ENCODE data around the gene SNAPC1. TPM values are rescaled to one million over a fixed set of nuclear protein-coding genes. Genes with fewer than 3 reads are reported as not detected.

The SNAPC1 gene
- total RNA-seq, 1 donor from 2014 or later: 13.7 TPM

Other genes starting within 250 kb of the SNAPC1 start
- gene HIF1A, start 66.9 kb upstream of the SNAPC1 start, total RNA-seq: 47.1 TPM
- gene SYT16, start 50.3 kb downstream of the SNAPC1 start, total RNA-seq: not detected